T1000 (cell line): ENCODE measurements around the gene JMJD8.
"Not testable (repeated sequence)": the region's sequence is repeated elsewhere in the genome, so short reads cannot be mapped to it uniquely, and the experiment has no call there.

ENCODE experiments used
- DNase-seq: peaks from one replicate; lab custom pipeline; 2025; ENCODE audit warnings: mixed read lengths; lab: John Stamatoyannopoulos, UW

JMJD8 gene

DNA sequence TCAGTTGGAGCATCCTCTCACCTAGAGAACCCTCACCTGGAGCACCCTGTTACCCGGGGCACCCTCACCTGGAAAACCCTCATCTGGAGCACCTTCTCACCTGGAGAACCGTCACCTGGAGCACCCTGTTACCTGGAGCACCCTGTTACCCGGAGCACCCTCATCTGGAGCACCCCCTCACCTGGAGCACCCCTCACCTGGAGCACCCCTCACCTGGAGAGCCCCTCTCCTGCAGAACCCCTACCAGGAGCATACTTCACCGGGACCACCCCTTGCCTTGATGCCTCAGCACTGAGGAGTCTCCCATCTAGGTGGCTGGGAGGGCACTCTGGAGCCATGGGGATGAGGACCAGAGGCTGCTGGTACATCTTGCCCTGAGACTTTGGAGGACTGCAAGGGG is 24.8 kb upstream of the JMJD8 start:
- DNase-seq: no peak

DNA sequence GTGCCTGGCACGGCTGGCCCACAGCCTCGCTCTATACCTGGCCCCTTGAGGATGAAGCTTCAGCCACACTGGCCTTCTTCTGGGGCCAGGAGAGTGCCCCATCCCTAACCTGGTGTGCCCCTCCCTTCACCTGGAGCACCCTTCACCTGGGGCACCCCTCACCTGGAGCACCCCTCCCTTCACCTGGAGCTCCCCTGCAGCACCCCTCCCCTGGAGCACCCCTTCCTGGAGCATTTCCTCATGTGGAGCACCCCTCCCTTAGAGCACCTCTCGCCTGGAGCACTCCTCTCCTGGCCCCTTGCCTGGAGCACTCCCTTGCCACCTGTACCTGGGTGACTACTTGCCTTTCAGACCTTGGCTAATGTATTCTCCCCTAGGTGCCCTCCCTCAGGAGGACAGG is 23.9 kb upstream of the JMJD8 start:
- DNase-seq: no peak

DNA sequence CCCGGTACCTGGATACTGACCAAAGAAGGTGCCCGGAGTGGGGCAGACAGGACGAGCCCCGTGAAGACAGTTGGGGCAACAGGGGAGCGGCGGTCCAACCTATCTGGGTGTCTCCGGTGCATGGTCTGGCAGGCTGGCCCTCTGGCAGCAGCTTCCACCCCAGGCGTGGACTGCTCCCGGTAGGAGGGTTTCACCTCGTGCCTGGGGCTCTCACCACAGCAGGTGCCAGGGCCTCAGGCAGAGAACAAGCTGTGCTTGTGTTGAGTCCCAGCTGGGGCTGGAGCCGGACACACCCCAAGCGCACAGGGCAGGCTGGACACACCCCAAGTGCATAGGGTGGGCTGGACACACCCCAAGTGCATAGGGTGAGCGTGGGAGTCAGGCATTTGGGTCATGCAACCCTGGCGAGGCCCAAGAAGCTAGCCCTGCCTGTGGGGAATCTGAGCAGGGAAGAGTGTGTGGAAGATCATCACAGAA is 23.0 kb upstream of the JMJD8 start:
- DNase-seq: no peak

GRCh38 chr16:706189-707061 is 22.3 kb upstream of the JMJD8 start:
- DNase-seq: no peak

- DNase-seq: no peak
Measured at GRCh38 chr16:705431-706188, 21.5 kb upstream of the JMJD8 start, which contains the start of gene FBXL16. Gene FBXL16, minus strand, starts transcription at chr16:705801. Its CDS starts 8,396 bp downstream, at chr16:697405.

DNA sequence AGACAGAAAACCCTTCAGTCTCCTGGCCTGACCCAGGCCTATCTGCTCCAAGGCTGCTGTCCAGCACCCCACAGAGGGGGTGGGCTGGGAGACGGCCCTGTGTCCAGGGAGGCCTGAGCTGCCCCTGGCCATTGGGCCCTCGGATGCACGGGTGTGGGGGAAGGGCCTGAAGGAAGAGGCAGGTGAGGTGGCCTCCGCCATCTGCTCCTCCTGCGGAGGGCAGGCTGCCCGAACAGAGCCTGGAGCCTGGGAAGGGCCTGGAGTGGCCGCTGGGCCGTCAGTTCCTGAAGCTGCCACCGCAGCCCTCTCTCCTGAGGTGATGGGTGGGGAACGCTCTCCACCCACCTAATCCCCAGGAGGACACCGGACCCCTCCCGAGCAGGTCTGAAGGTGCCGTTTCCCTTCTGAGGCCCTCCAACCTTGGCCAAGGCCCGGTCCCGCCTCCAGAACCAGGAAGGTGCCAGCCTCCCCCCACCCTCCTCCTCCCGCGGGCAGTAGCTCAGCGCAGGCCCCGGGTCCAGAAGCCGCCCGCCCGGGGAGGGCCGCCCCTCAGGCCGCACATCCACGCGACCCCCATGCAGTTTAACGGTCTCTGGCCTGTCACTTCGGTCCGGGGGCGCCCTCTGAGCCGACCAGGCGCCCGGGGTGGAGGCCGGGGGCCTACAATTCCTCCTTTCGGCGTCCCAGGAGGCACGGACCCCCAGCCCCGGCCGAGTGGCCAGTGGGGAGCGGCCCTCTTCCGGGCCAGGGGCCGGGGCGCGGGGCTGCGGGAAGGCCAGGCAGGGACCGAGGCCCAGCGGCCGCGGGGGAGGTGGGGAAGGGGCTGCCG is 20.6 kb upstream of the JMJD8 start:
- no peak for DNase-seq

GRCh38 chr16:704047-704446 is 19.9 kb upstream of the JMJD8 start:
- DNase-seq: no peak

DNA sequence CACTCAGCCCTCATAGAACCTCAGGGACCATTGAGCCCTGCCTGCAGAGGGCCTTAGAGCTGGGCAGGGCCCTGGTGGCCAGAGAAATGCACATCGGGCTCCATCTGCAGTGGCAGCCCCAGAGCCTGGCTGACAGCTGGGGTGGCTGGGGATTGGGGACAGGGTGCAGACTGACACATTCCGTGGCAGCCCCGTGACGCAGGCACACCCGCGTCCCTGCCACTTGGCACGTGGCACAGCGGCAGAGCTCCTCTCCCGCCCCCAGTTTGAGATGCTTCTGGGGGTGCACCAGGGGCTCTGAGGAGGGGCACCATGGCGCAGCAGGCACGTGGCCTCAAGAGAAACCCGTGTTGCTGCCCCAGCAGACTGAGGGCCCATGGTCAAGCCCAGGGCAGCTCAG is 19.3 kb upstream of the JMJD8 start:
- DNase-seq: no peak

- no peak for DNase-seq
Measured at GRCh38 chr16:702341-702740, 18.2 kb upstream of the JMJD8 start.

- DNase-seq: peak; percentile 26
Measured at GRCh38 chr16:700684-701584, 16.8 kb upstream of the JMJD8 start.

DNA sequence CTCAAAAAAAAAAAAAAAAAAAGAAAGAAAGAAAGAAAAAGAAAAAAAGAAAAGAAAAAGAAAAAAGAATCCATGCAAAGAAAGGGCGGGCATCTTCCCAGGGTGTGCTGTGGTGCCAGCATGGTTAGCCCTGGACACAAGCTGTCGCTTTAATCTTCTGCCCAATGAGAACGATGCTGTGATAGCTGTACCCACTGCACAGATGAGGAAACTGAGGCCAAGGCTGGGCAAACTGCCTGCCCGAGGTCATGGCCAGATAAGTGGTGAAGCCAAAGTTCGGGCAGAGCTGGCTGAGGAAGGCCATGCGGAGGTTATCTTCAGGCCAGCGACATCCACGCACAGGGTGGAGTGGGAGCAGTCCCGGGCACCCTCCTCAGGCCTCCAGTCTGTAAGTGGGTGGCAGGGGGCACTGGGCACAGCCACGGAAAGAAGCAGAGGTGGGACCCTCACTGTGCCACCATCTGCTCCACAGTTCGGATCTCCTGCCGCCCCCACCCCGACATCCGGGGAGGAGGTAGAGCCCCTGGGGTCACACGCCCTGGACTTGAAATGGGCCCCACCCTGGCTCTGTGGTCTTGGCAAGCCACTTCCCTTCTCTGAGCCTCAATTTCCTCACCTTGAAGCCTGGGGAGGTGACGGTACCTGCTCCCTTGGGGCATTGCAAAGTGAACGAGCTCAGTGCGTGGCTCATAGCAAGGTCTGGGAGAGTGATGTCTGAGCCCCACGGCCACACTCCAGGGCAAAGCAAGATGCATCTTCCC is 15.0 kb upstream of the JMJD8 start:
- DNase-seq: no peak

- DNase-seq: no peak
Measured at GRCh38 chr16:695355-696089, 11.4 kb upstream of the JMJD8 start.

- no peak for DNase-seq
Measured at GRCh38 chr16:694863-695354, 10.8 kb upstream of the JMJD8 start.

GRCh38 chr16:694187-694862 is 10.2 kb upstream of the JMJD8 start:
- DNase-seq: no peak

DNA sequence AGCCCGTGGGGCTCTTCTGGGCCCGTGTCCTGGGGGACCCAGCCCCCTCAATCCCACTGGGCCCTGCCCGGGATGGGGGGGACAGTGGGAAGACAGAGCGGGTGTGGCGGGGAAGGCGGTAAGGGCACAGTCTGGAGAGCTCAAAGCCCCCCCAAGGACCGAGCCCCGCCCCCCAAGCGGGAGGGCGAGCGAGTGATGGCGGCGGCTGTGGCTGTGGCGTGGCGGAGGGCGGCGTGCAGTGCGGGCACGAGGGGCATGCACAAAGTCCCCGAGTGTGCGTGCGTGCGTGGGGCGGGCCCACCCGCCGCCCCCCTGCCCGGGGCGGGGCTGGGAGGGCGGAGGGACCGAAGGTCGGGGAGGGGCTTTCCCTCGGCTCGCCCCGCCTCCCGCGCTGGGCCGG is 9.6 kb upstream of the JMJD8 start:
- DNase-seq: no peak

- DNase-seq: no peak
Measured at GRCh38 chr16:693364-693763, 9.2 kb upstream of the JMJD8 start.

GRCh38 chr16:692356-693108 is 8.4 kb upstream of the JMJD8 start:
- no peak for DNase-seq

- DNase-seq: not testable (repeated sequence)
Measured at GRCh38 chr16:691242-691641, 7.1 kb upstream of the JMJD8 start.
